D721Med (cell line): ENCODE data around the gene ZBTB38.

Experiments
- DNase-seq: peaks from one replicate; pipeline ENCODE4 v3.0.0; 2011; ENCODE audit warnings: low spot score; ENCODE audit not compliant: insufficient read length
- FAIRE-seq: peaks from 2 replicates; lab custom pipeline; 2011; peaks lifted over from hg19 to GRCh38; lab: Jason Lieb, UNC
- CTCF ChIP-seq: IDR thresholded peaks from 2 replicates; pipeline ENCODE4 v1.5.1; 2012; ENCODE audit warnings: mild to moderate bottlenecking, control low read depth; ENCODE audit not compliant: insufficient read depth; ENCODE audit errors: missing control alignments

Gene ZBTB38

GRCh38 chr3:141400073-141400971, 32.0 kb downstream of the ZBTB38 start:
- DNase-seq (no peak), FAIRE-seq (peak; percentile 96)
- no peak for TF ChIP-seq CTCF

GRCh38 chr3:141401095-141401494, 32.8 kb downstream of the ZBTB38 start:
- DNase-seq (no peak), FAIRE-seq (no peak)
- TF ChIP-seq CTCF: no peak

GRCh38 chr3:141401573-141402475, 33.5 kb downstream of the ZBTB38 start:
- DNase-seq (no peak), FAIRE-seq (no peak)
- no peak for TF ChIP-seq CTCF

- FAIRE-seq (no peak), DNase-seq (no peak)
These were observed 34.3 kb downstream of the ZBTB38 start for GRCh38 chr3:141402476-141403171.

GRCh38 chr3:141403576-141403975, 35.3 kb downstream of the ZBTB38 start:
- DNase-seq (no peak), FAIRE-seq (no peak)
- no peak for TF ChIP-seq CTCF

More at GRCh38 chr3:141402476-141403171, 34.3 kb downstream of the ZBTB38 start:
- no peak for TF ChIP-seq CTCF

GRCh38 chr3:141405025-141405424, 36.7 kb downstream of the ZBTB38 start:
- TF ChIP-seq CTCF: no peak
- DNase-seq: no peak
- FAIRE-seq: no peak
